HG03457 (cell line): ENCODE data around the gene OR11H7.
"Not testable (repeated sequence)": the region's sequence is repeated elsewhere in the genome, so short reads cannot be mapped to it uniquely, and the experiment has no call there.

ENCODE experiments used
- ATAC-seq: cut with Tn5 transposase; IDR thresholded peaks from one replicate; pipeline ENCODE4 v1.9.1; 2021; ENCODE audit warnings: moderate number of reproducible peaks; ENCODE audit not compliant: unreplicated experiment

The OR11H7 gene

DNA sequence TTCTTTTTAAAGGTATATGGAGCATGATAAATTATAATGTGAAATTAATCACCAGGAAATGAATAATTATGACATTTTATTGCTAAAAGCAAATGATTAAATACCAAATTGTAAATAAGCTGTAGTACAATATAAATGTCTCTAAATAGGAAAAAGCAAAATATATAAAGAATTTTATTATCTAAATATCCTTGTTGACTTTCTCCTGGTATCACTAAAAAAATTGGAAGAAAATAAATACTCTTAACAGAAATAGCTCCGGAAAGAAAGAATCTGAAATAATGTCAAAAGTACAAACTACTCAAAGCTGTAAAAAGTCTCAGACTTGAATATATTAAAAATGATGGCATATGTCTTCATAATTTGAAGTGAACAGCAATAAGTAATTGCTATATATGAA is at the start of gene OR11H7:
OR11H7 (plus strand) TSS at position 301 of the 400 bp plus-strand sequence.
- no peak for ATAC-seq

DNA sequence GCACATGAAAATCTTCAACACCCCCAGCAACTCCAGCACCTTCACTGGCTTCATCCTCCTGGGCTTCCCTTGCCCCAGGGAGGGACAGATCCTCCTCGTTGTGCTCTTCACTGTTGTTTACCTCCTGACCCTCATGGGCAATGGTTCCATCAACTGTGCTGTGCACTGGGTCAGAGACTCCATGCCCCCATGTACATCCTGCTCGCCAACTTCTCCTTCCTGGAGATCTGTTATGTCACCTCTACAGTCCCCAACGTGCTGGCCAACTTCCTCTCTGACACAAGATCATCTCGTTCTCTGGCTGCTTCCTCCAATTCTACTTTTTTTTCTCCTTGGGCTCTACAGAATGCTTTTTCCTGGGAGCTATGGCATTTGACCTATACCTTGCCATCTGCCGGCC is 49.6 kb upstream of the OR11H7 start:
- ATAC-seq: no peak

DNA sequence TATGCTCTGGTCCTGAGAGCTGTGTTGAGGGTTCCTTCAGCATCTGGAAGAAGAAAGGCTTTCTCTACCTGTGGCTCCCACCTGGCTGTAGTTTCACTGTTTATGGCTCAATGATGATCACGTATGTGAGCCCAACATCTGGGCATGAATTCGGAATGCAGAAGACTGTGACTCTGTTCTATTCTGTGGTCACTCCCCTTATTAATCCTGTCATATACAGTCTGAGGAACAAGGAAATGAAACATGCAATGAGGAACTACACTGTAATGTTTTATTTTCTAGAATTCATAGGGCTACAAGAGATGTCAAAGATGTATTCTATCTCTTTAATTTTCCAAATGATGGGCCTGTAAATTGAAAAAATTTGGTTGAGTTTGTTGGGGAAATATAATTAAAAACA is 48.9 kb upstream of the OR11H7 start:
- no peak for ATAC-seq

DNA sequence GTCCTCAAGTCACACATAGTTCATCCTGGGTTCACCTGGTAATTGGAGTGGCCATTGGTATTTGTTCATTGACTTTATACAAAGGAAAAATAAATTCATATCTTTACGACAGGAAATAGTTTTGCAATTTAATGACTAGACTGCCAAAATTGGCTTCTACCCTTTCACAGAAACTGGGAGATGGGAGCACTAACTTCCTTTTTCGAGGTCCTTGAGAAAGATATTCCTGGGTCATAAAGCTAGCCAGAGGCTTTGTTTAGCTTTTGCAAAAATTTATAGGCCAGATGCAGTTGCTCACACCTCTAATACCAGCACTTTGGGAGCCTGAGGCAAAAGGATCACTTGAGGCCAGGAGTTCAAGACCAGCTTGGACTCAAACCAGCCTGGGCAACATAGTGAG is 48.3 kb upstream of the OR11H7 start:
- ATAC-seq: no peak

DNA sequence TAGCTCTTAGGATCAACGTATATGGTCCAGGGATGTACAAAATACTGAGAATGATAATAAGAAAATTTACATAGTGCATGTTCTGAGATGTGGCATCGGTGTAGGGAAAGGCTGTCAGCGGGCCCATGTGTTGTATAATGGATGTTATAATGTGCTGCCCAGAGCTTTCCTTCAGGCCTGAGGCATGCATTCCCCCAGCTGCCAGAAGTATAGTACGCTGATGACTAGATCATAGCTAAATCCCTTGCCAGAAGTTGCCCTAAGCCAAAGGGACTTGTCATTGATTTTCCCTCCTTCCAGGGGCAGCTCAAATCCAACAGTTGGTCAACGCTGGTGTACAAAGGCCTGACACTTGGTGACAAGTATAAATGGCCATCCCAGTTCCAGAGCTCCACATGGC is 44.6 kb upstream of the OR11H7 start:
- ATAC-seq: no peak

DNA sequence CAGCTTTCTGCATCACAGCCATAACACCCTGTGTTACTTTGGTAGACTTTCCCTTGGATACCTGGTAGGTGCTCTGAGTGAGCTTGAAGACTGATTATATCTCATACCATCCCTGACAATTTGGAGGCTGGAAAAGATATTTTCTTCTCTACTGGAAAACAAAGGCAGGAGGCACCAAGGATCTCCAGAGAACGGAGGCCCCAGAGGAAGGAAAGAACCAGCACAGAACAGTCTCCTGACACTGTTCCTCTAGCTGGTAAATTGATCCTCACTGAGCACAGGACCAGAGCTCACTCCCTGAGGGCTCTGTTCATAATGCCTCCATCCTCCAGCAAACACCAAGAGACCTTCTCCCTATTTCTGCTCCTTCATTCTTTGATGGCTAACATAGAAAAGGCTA is 38.2 kb upstream of the OR11H7 start, which contains the start of gene OR11G2:
OR11G2 (plus strand) TSS at position 301 of the 400 bp plus-strand sequence. CDS start 6,542 bp downstream, outside the sequence.
- ATAC-seq: no peak

DNA sequence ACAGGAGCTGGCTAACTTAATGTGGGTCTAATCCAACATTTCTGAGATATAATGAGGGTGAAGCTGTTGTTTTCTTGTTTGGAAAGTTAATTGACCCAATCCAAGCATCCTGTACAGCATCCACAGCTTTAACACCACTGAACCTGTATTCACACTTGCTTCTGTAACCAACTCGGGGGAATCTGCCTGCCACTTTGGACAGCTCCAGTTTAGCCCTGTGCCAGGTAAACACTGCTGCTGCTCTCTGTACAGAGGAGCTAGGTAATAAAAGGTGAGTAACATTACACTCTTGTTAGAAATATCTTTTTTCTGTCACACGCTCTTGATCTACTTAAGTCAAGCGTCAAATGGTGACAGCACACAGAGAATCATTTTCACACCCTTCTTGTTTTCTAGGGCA is 37.4 kb upstream of the OR11H7 start:
- no peak for ATAC-seq

DNA sequence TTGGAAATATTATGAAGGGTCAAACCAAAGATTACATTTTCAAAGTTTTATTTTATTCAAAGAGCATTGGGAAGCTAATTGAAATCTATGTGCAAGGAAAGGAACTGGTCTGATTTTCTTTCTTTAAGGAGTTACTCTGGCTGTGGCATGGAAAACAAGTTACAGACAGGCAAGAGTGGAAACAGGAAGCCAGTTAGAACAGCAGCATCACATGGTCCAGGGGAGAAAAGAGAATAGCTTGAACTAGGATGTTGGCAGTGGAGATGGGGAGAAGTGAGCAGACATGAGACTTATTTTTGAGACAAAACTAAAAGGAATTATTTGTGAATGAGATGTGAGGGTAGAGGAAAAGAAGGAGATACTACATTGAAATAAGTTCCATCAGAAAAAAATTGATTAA is 34.7 kb upstream of the OR11H7 start:
- no peak for ATAC-seq

DNA sequence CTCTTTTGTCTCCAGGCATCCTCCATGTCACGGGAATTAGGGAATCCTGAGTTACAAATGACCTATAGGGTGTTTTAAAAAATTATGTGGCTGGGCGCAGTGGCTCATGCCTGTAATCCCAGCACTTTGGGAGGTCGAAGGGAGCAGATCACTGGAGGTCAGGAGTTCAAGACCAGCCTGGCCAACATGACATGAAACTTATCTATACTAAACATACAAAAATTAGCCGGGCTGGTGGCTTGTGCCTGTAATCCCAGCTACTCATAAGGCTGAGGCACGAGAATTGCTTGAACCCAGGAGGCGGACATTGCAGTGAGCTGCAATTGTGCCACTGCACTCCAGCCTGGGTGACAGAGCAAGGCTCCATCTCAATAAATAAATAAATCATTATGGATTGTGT is 33.6 kb upstream of the OR11H7 start:
- ATAC-seq: not testable (repeated sequence)

DNA sequence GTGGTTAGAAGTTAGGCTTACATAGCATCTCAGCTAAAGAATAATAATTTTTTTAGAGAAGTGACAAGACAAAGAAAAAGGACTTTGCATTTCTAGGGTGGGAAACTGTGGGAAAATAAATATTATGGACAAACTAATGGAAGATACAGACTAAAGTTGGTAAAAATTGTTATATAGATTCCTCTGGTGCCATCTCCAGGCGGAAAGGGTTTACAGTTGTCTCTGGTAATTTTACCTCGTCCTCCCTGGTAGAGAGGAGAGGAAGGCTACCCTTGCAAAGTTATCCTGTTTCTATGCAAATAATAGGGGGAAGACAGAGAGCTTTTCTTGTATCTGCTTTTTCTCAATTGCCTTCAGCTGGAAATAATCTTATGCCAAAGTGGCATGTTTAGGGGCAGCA is 32.9 kb upstream of the OR11H7 start:
- no peak for ATAC-seq

DNA sequence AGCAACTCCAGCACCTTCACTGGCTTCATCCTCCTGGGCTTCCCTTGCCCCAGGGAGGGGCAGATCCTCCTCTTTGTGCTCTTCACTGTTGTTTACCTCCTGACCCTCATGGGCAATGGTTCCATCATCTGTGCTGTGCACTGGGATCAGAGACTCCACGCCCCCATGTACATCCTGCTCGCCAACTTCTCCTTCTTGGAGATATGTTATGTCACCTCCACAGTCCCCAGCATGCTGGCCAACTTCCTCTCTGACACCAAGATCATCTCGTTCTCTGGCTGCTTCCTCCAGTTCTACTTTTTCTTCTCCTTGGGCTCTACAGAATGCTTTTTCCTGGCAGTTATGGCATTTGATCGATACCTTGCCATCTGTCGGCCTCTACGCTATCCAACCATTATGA is 31.3 kb upstream of the OR11H7 start:
- no peak for ATAC-seq

DNA sequence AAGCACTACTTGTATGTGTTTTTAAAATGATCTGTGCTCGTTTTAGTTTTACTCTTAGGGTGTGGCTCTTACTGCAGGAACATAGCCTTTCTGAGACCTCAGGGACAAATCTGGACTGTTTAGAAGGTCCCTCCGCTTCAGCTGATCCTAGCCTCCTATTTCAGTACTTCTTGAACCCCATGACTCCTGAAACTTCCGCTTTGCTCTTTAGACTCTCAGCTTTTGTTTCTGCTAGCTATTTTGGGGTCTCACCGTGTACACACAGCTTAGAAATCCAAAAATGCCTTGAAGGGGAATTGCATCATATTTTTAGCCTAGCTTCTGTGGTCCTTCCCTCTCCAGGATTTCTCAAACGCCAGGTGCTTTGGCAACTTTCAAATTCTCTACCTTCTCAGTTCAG is 29.8 kb upstream of the OR11H7 start:
- no peak for ATAC-seq

DNA sequence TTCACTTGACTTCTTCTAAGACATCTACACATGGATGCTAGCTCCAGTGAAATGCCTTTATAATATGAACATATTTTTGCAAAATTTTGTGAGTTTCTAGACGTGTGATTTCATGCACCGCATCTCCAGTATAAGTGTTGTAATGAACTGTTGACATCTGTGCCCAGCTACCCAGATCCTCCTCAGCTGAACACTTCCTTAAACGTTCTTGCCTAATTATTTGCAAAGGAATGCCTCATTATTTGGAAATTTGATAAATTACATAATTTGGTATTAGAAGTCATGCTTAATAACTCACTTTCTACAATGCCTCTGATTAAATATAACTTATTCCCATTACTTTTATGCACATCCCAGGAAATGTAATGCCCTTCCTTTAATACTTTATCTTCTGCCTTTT is 24.1 kb upstream of the OR11H7 start:
- no peak for ATAC-seq

DNA sequence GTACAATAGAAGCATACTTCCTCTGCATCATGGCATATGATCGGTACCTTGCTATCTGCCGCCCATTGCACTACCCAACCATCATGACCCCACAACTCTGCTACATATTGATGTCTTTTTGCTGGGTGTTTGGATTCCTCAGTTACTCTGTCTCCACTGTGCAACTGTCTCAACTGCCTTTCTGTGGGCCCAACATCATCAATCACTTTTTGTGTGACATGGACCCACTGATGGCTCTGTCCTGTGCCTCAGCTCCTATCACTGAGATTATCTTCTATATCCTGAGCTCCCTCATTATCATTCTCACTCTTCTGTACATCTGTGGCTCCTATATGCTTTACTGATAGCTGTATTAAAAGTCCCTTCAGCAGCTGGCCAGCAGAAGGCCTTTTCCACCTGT is 19.2 kb upstream of the OR11H7 start:
- no peak for ATAC-seq

DNA sequence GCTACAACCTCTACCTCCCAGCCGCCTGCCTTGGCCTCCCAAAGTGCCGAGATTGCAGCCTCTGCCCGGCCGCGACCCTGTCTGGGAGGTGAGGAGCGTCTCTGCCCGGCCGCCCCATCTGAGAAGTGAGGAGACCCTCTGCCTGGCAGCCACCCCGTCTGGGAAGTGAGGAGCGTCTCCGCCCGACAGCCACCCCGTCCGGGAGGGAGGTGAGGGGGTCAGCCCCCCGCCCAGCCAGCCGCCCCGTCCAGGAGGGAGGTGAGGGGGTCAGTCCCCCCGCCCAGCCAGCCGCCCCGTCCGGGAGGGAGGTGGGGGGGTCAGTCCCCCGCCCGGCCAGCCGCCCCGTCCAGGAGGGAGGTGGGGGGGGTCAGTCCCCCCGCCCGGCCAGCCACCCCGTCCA is 16.4 kb upstream of the OR11H7 start:
- not testable (repeated sequence) for ATAC-seq

DNA sequence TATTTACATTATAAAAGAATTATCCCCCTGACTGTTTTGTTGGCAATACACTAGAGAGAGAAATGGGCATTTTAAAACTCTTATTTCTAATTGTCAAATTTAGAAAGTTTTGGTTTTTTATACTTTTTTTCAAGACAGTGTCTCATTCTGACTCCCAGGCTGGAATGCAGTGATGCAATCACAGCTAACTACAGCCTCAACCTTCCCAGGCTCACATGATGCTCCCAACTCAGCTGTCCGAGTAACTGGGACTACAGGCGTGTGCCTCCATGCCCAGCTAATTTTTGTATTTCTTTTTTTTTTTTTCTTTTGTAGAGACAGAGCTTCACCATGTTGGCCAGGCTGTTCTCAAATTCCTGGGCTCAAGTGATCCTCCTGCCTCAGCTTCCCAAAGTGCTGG is 13.6 kb upstream of the OR11H7 start:
- ATAC-seq: no peak

DNA sequence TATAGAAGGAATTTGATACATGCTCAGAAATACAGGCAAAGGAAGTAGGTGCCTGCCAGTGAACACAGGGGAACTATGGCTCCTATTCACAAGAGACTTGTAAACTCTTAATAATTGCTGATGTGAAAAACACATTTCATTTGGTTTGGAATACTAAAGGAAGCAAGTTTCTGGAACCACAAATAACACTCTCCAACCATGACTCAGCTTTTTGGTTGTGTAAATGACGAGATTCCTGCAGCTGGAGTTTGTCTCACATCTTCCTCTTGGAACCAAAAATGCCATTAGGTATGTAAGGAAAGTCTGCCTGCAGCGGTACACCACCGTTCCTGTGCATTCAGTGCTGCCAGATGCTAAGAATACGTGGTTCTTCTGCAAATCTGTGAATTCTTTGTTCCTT is 9.7 kb upstream of the OR11H7 start:
- ATAC-seq: no peak

DNA sequence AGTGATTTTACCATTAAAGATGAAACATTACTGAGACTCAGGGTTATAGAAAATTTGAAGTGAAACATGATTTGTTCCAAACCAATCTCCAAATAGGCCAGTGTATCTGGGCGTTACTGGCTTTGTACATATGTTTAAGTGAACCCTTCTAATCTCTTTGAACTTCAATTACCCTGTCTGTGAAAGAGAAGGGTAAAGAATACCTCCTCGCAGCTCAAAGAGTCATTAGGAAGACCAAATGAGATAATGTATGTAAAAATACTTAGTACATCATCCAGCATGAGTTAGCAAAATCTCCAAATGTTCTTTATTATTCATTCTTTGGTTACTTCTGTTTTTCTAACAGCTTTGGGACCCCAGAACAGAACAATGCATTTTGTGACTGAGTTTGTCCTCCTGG is 5.4 kb upstream of the OR11H7 start, which contains the start of gene OR11H6:
OR11H6 (plus strand) TSS at position 301 of the 400 bp plus-strand sequence; CDS start at position 301, 0 bp downstream.
- no peak for ATAC-seq

DNA sequence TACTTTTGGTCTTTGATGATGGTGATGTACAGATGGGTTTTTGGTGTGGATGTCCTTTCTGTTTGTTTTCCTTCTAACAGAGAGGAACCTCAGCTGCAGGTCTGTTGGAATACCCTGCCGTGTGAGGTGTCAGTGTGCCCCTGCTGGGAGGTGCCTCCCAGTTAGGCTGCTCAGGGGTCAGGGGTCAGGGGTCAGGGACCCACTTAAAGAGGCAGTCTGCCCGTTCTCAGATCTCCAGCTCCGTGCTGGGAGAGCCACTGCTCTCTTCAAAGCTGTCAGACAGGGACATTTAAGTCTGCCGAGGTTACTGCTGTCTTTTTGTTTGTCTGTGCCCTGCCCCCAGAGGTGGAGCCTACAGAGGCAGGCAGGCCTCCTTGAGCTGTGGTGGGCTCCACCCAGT is 6.6 kb downstream of the OR11H7 start:
- not testable (repeated sequence) for ATAC-seq

DNA sequence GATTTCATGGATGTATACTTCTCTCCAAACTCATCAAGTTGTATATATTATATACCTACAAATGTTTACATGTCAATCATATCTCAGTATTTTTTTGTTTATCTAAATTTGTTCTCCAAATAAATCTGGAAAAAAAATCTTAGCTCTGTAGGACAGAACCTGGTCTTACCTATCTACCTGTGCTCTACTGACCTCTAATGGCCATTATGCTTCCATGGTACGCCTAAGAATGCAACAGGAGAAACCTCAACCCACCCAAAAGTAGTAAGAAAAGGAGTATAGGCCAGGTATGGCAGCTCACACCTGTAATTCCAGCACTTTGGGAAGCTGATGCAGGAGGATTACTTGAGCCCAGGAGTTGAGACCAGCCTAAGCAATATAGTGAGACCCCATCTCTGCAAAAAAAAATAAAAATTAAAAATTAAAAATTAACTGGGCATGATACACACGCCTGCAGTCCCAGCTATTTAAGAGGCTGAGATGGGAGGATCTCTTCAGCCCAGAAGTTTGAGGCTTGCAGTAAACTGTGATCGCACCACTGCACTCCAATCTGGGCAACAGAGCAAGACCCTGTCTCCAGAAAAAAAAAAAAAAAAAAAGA is 19.0 kb downstream of the OR11H7 start:
- ATAC-seq: no peak

DNA sequence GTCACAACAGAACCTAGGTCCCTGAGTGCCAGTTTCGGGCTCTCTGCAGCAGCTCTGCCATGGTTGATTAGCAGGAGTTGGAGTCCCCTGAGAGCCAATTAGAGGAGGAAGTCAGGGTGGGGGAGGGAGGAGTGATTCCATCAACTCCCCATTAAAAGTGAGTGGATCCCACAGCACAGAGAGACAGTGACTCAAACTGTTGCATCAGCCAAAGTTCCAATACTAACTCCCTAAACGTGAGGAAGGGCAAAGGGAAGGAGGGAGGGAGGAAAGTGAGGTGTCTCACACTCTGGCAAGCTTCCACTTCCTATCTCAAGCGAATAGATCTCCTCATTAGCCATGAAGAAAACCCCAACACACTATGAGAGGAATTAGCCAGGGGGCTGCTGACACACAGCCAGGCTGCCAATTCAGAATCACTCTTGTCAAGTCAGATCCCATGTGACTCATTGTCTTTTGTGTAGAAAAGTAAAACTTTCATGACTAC is 33.9 kb downstream of the OR11H7 start:
- ATAC-seq: no peak

DNA sequence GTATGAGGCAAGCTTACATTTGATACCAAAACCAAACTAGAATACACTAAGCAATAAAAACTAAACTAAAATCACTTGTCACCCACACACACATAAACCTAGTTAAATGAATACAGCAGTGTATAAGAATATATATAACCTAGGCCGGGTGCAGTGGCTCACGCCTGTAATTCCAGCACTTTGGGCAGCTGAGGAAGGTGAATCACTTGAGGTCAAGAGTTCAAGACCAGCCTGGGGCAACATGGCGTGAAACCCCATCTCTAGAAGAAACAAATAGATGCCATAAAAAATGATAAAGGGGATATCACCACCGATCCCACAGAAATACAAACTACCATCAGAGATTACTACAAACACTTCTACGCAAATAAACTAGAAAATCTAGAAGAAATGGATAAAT is 35.6 kb downstream of the OR11H7 start:
- ATAC-seq: not testable (repeated sequence)

DNA sequence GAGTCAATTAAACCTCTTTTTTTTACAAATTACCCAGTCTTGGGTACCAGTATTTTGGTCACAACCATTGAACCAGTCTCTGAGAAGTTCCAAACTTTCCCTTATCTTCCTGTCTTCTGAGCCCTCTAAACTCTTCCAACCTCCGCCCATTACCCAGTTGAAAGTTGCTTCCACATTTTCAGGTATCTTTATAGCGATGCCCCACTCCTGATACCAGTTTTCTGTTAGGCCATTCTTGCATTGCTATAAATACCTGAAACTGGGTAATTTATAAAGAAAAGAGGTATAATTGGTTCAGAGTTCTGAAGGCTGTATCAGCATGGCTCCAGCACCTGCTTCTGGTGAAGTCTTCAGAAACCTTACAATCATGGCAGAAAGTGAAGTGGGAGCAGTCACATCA is 45.3 kb downstream of the OR11H7 start:
- ATAC-seq: no peak
